ENCODE measurements around the gene AOPEP.

The AOPEP gene

GRCh38 chr9:94826044-94826443, 99.5 kb downstream of the AOPEP start:
- Histone ChIP-seq H3K4me3 (ENCODE audit: low read depth, low read length) (no peak overlapping the region), H3K4me1 (ENCODE audit: control insufficient read depth, insufficient read depth, low read length) (peaks cover 5% of the 10 kb centered on the region; the same call in 1 of the 2 replicates), H3K36me3 (ENCODE audit: control insufficient read depth in 2 of 2, insufficient read depth in 1 of 2, low read length in 2 of 2) (peaks cover 0 to 3% of the 10 kb centered on the region in 2 experiments; a peak in 1 of 3 replicates), H3K9me3 (ENCODE audit: control insufficient read depth, insufficient read depth, low read depth, low read length) (no peaks in the 10 kb centered on the region), H3K27ac (ENCODE audit: extremely low read depth, low read depth, low read length) (no peak overlapping the region)
- ChIA-PET POLR2A (no interaction called here), CTCF (interaction anchor here (0.5 to 1.3 kb wide), 5 partner anchors 146 to 1191 kb away, joined by 3 to 4 read pairs (median 4); no protein-coding TSS in a partner anchor)
- TF ChIP-seq ZNF302 (tag by site-specific recombination; IDR thresholded peaks at IDR 0.05; ENCODE audit: low read depth) (no peak), REPIN1 (tag by site-specific recombination; IDR thresholded peaks at IDR 0.05; ENCODE audit: low read depth) (no peak), ZNF266 (tag by site-specific recombination; IDR thresholded peaks at IDR 0.05; ENCODE audit: low read depth) (no peak), ZNF138 (tag by site-specific recombination; IDR thresholded peaks at IDR 0.05; ENCODE audit: borderline replicate concordance) (no peak), ZNF248 (tag by site-specific recombination; IDR thresholded peaks at IDR 0.05) (no peak), TSHZ1 (tag by site-specific recombination; IDR thresholded peaks at IDR 0.05; ENCODE audit: borderline replicate concordance) (no peak), ZNF404 (tag by site-specific recombination; IDR thresholded peaks at IDR 0.05) (no peak), ZBTB48 (tag by site-specific recombination; IDR thresholded peaks at IDR 0.05) (no peak)
- TF ChIP-seq, protein P1, sequence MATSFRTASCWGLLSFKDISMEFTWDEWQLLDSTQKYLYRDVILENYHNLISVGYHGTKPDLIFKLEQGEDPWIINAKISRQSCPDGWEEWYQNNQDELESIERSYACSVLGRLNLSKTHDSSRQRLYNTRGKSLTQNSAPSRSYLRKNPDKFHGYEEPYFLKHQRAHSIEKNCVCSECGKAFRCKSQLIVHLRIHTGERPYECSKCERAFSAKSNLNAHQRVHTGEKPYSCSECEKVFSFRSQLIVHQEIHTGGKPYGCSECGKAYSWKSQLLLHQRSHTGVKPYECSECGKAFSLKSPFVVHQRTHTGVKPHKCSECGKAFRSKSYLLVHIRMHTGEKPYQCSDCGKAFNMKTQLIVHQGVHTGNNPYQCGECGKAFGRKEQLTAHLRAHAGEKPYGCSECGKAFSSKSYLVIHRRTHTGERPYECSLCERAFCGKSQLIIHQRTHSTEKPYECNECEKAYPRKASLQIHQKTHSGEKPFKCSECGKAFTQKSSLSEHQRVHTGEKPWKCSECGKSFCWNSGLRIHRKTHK (tag by site-specific recombination; IDR thresholded peaks at IDR 0.05), result no peak
- TF ChIP-seq, protein P2, sequence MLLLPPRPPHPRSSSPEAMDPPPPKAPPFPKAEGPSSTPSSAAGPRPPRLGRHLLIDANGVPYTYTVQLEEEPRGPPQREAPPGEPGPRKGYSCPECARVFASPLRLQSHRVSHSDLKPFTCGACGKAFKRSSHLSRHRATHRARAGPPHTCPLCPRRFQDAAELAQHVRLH (tag by site-specific recombination; IDR thresholded peaks at IDR 0.05), result no peak

- no peaks in the 10 kb centered on the region for H3K9me3 ChIP-seq (ENCODE audit: control insufficient read depth, insufficient read depth, low read depth, low read length)
Measured at GRCh38 chr9:94826644-94827410, 100.3 kb downstream of the AOPEP start.

More at GRCh38 chr9:94826644-94827410, 100.3 kb downstream of the AOPEP start:
- Histone ChIP-seq H3K27ac (ENCODE audit: extremely low read depth, low read depth, low read length) (no peak overlapping the region), H3K36me3 (ENCODE audit: control insufficient read depth in 2 of 2, insufficient read depth in 1 of 2, low read length in 2 of 2) (peaks cover 0 to 3% of the 10 kb centered on the region in 2 experiments; a peak in 1 of 3 replicates), H3K4me1 (ENCODE audit: control insufficient read depth, insufficient read depth, low read length) (peaks cover 5% of the 10 kb centered on the region; the same call in 1 of the 2 replicates), H3K4me3 (ENCODE audit: low read depth, low read length) (no peak overlapping the region)
- POLR2A ChIA-PET, result no interaction called here
- CTCF ChIA-PET, result interaction anchor here (0.8 kb wide), 1 partner anchor 301 kb away, joined by 4 read pairs; no protein-coding TSS in a partner anchor
- TF ChIP-seq, protein P3, sequence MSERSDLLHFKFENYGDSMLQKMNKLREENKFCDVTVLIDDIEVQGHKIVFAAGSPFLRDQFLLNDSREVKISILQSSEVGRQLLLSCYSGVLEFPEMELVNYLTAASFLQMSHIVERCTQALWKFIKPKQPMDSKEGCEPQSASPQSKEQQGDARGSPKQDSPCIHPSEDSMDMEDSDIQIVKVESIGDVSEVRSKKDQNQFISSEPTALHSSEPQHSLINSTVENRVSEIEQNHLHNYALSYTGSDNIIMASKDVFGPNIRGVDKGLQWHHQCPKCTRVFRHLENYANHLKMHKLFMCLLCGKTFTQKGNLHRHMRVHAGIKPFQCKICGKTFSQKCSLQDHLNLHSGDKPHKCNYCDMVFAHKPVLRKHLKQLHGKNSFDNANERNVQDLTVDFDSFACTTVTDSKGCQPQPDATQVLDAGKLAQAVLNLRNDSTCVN (tag by site-specific recombination; optimal IDR thresholded peaks at IDR 0.05), result no peak
- peak; percentile 48; the same call in 1 of the 2 replicates for TF ChIP-seq SCRT2 (tag by site-specific recombination; IDR thresholded peaks at IDR 0.05)
- TF ChIP-seq, protein P4, sequence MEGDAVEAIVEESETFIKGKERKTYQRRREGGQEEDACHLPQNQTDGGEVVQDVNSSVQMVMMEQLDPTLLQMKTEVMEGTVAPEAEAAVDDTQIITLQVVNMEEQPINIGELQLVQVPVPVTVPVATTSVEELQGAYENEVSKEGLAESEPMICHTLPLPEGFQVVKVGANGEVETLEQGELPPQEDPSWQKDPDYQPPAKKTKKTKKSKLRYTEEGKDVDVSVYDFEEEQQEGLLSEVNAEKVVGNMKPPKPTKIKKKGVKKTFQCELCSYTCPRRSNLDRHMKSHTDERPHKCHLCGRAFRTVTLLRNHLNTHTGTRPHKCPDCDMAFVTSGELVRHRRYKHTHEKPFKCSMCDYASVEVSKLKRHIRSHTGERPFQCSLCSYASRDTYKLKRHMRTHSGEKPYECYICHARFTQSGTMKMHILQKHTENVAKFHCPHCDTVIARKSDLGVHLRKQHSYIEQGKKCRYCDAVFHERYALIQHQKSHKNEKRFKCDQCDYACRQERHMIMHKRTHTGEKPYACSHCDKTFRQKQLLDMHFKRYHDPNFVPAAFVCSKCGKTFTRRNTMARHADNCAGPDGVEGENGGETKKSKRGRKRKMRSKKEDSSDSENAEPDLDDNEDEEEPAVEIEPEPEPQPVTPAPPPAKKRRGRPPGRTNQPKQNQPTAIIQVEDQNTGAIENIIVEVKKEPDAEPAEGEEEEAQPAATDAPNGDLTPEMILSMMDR (tag by site-specific recombination; IDR thresholded peaks at IDR 0.05), result 0 out of 2 replicates have a peak, but pooled peaks have one; percentile 18
- TF ChIP-seq ZNF488 (tag by site-specific recombination; IDR thresholded peaks at IDR 0.05), result no peak

All from HEK293 (cell line).